GM19351 (cell line): ENCODE measurements around the gene BMP3.
"Not testable (repeated sequence)": the region's sequence is repeated elsewhere in the genome, so short reads cannot be mapped to it uniquely, and the experiment has no call there.

Source experiments
- ATAC-seq: cut with Tn5 transposase; IDR thresholded peaks from one replicate; pipeline ENCODE4 v1.9.1; 2021; ENCODE audit warnings: mild to moderate bottlenecking, moderate library complexity; ENCODE audit not compliant: unreplicated experiment

The BMP3 gene, protein sequence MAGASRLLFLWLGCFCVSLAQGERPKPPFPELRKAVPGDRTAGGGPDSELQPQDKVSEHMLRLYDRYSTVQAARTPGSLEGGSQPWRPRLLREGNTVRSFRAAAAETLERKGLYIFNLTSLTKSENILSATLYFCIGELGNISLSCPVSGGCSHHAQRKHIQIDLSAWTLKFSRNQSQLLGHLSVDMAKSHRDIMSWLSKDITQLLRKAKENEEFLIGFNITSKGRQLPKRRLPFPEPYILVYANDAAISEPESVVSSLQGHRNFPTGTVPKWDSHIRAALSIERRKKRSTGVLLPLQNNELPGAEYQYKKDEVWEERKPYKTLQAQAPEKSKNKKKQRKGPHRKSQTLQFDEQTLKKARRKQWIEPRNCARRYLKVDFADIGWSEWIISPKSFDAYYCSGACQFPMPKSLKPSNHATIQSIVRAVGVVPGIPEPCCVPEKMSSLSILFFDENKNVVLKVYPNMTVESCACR

DNA sequence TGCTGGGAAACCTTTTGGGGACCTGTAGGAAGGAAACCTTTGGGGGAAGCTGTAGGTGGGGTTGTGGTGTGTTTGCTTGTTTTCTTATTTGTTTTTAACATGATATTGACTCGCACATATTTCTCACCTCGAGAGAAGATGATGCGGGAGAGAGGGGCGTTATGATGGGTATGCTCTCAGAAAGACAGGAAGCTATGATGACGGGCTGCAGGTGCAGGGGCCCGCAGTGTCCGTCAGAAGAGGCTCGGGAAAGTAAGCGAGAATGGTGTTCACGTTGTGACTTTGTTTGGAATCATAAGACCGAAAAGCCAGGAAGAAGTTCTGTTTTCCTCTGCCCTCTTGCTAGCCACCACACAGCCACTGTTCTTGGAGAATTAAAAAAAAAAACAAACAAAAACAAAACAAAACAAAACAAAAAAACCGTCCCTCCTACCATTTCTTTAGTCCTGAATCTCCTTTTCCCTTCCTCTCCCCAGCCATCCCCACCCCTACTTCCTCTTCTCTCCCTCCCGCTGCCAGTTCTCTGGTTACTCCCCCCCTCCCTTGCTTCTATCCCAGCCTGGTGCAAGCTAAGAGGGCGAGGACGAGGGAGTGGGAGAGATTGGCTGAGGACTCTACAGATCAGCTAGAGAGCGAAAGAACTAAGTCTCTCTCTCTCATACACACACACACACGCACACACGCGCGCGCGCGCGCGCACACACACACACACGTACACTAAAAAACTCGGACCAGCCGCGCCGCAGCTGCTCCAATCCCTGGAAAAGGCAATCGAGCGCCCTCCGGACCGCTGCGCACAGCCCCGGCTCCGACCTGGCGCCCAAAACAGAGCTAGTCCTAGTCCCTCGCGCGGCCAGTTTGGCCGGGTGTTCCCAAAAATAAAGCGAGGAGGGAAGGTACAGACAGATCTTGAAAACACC lies at the start of gene BMP3:
TSS of gene BMP3 (plus strand) at position 648 of the 920 bp plus-strand sequence. CDS start 577 bp downstream, outside the sequence.
- ATAC-seq = peak; percentile 28

DNA sequence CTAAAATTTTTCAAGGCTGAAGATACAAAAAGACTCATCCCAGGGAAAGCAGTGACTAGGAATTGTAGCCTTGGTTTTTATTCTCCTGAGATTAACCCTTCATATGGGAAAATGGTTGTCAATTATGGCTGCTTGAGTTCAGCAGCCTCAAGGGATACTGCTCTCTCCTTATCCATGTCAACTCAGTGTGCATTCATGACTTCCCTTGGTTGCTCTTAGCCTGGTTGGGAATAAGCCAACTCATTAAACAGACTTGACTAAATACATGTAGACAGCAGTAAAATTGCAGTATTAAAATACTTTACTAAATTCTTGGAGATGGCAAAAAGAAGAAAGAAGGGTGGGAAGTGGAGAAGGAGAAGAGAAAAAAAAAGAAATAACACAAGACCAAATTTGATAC lies 44.5 kb upstream of the BMP3 start:
- no peak for ATAC-seq

DNA sequence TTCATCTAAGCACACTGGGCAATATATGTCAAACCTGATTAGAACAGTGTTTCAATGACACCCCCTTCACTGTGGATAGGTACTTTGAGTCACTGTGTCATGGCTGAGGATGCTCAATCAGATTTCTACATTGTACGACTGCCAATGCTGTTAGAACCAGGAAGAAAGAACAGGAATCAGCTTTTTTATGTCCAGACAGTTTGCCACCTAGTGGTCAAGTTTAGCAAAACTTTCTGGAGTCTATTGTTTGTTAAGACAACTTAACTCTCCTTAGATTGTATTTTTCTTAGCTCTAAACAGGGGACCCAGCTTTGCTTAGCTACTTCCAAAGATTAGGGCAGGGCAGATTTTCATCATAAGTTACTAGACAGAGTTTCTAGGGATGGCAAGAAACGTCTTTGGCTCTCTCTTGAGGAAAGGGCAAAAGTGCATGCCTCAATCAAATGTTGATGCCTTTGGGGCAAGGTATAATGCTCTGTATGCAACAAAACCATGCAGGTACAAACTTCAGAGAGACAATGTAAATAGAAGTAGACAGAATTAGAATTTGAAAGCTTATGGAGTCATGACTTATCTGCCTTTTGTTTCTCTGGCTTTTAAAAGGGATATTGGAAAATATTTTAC lies 40.5 kb upstream of the BMP3 start:
- peak; percentile 82 for ATAC-seq

DNA sequence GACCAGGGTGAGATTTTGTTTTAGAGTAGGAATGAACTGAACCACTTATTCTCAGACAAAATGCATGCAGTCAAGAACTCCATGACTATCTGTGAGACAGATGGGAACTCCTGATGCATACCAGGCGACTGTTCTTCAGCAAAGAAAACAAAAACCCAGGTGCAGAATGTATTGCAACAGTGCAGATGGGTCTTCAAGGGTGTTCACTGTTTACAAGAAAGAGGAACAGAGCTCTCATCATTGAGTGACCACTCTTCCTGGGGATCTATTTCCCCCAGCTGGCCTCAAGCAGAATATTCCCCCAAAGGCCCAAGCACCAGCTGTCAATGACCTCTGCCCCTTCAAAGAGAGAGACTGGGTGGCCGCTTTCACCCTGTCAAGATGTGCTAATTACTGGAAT lies 39.7 kb upstream of the BMP3 start:
- ATAC-seq = no peak

DNA sequence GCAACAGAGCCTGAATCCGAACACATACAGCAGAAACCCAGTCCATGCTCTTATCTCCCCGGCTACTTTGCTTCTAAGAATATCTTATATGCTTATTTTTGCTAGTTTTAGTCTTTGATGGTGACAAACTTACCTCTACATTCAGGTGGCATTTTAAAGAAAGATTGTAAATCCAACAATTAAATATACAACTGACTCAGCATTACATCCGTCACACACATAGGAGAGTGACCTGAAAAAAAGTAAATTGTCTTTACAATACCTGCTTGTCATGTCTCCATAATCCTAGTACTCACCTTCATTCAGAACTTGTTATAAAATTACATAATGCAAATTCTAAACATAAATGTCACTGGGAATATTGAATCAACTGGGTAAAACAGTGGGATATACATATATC lies 30.6 kb upstream of the BMP3 start:
- no peak for ATAC-seq

DNA sequence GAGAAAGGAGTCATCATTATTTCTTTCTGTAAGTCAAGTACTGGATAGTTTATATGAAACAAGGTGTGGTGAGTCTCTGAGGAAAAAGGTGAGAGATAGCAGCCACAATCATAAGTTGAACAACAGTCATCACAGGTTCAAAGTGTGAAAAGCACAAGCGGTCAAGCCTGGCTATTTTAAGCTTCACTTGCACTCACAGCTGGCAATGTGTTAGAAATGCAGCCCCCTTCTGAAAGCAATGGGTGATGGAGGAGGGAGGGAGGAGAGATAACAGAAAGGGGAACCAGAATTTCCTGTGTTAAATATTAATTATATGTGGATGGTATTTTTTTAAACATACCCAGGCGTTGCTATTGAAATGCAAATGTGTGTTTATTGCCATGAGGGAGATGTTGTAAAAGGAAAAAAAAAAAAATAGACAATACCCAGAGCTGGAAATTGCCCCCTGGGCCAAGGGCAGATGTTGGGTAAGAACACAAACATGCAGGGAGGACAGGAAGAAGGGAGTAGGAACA lies 26.9 kb upstream of the BMP3 start:
- ATAC-seq = peak; percentile 97

DNA sequence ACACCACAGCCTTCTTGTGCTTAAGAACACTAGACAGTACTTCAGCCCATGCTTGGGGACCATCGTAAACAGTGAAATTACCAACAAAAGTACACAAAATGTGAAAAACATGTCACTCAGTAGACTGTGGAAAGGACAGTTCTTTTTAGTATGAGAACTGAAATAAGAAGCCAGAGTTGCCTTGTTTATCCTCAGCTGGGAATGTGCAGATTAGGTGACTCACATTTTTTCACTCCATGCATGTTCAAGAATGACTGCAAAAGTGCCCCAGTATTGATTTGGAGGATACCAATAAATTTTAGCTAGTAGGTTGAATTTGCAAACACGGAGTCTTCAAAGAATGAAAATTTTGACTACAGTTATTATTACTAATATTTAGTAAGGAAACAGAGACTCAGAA lies 23.1 kb upstream of the BMP3 start:
- no peak for ATAC-seq

DNA sequence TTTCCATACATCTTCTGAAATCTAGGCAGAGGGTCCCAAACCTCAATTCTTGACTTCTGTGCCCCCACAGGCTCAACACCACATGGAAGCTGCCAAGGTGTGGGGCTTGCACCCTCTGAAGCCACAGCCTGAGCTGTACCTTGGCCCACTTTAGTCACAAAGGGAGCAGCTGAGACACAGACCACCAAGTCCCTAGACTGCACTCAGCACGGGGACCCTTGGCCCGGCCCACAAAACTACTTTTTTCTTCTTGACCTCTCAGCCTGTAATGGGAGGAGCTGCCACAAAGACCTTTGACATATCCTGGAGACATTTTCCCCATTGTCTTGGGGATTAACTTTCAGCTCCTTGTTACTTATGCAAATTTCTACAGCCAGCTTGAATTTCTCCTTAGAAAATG lies 13.9 kb upstream of the BMP3 start:
- not testable (repeated sequence) for ATAC-seq

DNA sequence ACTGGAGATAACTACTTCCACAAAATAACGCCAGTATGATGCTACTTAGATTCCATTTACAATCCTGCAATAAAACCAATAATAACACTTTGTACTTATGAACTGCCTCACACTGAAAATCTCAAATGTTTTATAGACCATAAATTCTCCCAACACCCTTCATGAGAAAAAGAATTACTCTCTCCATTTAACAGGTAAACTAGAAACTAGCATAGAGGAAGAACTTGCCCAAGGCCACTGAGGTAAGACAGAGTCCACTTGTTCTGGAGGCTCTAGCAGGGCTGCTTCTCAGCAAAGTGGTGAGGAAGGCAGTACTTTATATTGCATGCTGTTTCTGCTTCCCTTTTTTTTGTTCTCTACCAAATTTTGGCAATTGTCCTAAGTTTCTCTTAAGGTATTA lies 11.5 kb upstream of the BMP3 start:
- ATAC-seq = no peak

DNA sequence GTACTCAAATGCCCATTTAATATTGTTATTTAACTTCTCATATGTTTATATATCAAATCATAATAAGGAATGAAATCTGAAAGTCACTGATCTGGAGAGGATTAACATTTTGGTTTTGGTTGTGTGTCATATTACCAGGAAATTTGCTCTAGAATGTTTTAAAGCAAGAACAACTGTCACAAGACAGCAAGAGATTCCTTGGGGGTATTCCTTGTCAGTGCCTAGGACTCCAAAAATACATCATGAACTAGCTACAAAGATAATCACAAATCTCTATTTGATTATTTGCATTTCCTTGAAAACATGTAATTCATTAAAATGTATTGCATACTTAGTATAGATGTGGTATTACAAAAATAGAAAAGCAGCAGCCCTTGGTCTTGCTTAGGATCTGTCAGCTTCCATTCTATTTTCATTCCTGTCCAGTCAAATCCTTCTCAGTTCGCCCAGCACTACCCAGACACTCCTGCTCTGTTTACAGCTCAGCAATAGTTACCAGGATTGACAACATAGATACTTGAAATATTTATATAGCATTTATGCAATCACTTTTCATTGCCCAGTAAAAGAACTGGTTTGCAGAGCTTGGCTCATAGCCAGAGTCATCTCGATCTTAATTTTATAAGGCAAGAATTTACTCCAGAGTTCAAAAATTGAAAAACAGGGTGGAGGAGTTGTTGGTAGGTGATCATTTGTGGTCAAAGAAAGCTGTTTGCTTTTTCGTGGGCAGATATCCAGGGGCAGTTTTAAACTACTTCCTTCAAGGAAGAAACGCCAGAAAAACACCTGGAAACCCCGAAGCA lies 9.2 kb upstream of the BMP3 start:
- ATAC-seq = no peak

DNA sequence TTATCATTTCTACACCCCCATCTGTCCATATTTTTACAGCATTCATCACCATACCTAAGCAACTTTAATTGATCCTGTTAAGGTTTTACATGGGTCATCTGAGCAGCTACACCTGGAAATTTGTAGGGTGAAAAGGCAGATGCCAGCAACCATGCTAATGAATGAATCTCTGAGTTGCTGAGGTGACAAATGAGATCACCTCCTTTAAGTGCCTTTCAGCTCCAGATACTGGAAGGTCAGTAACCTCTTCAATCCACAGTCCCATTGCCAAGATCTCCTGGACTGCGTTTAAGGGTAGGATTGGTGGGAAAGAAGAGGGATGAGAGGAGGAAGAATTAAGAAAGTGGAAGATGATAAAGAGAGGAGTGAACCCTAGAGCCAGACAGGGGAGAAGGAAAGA lies 8.5 kb upstream of the BMP3 start:
- ATAC-seq = no peak

DNA sequence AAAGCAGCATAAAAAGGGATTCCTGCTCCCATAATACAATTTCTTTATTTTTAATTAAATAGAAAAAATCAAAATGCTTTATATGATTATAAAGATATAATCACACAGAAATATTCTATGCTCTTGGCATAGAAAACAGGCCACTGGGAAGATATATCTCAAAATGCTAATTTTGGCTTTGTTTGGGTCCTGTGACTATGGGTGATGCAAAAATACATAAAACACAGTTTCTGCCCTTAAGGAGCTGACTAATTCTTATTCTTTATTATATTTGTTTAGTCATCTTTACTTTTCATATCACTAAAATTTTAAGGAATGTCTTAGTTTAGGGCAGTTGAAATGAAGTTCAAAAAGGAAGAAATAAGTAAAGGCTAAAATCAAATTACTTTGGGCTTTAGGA lies 7.0 kb upstream of the BMP3 start:
- ATAC-seq = no peak

DNA sequence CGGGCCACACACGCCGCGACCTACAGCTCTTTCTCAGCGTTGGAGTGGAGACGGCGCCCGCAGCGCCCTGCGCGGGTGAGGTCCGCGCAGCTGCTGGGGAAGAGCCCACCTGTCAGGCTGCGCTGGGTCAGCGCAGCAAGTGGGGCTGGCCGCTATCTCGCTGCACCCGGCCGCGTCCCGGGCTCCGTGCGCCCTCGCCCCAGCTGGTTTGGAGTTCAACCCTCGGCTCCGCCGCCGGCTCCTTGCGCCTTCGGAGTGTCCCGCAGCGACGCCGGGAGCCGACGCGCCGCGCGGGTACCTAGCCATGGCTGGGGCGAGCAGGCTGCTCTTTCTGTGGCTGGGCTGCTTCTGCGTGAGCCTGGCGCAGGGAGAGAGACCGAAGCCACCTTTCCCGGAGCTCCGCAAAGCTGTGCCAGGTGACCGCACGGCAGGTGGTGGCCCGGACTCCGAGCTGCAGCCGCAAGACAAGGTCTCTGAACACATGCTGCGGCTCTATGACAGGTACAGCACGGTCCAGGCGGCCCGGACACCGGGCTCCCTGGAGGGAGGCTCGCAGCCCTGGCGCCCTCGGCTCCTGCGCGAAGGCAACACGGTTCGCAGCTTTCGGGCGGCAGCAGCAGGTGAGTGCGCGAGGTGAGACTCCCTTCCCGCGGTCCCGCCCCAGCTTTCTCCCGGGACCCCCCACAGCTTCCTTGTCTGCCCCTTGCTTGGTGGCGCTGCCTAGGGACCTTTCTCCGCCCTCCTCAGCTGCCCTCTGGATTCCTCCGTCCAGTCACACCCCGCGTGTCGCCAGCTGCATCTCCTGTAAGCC lies 678 bp downstream of the BMP3 start:
- peak; percentile 36 for ATAC-seq

DNA sequence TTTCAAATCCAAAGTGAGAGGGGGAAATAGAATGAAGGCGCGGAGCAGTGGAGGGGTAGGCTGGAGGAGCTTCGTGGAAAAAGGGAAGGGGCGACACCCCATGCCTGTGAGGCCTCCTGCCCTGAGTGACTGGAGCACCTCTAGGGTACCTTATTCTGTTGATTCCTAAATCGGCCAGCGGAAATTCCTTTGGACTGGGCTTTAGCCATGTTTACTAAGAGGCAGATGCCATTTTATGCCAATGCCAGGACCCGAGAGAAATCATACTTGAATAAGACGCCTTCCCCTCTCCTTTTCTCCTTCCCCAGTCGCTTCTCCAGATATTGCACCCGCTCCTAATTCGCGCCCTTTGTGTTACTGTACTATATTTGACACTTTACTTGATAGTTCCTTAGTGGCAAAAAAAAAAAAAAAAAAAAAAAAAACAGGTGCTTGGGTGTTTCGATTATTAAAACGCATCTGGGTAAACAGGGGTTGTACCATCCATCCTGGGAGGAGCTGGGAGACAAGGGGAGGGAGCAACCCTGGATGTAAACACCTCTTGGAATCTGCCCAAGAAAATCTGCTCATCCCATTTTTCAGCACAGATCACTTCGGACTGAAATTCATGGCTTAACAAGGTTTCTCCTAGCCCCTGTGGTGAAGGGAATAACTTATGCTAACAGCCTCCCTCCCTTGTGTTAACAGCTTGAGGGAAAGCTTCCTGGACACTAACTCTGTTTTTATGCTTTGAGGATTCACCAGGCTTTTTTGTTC lies 1.5 kb downstream of the BMP3 start:
- ATAC-seq = no peak

DNA sequence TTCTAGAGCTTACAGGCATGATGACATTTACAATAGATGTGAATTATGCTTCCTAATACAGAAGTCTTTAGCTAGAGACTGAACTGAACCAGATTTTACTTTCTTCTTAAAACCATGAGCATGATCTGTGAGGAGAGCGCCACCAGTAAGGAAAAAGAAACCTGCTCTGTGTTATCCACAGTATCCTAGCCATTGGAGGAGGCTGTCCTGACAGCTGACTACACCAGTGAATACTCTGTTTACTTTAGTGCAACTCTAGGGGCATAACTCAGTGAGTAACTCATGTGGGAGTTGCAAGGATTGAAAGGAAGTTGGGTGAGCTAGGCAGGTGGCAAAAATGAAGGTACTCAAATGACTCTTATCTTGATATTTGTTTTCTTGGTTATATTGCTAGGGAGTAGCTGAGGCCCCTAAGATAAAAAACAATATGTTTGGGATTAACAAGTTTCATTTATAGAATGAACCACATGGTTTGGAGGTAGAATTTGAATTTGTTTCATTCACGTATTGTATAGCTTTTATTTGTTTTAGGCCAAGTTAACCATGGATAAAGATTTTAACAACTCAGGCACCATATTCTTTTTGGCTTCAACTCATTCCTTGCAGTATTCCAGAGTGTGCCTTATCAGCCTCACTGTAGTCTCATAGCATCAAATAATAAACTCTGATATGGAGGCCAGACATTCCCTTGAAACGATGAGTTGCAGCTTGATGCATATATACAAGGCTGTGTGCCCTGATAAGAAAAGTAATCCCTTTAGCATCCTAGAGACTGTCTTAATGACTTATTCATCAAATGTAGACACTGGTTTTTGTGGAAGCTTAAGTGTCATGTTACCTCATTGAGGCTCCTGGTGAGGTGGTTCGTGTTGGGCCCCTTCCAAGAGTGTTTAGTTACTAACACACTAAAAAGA lies 2.5 kb downstream of the BMP3 start:
- ATAC-seq = no peak

DNA sequence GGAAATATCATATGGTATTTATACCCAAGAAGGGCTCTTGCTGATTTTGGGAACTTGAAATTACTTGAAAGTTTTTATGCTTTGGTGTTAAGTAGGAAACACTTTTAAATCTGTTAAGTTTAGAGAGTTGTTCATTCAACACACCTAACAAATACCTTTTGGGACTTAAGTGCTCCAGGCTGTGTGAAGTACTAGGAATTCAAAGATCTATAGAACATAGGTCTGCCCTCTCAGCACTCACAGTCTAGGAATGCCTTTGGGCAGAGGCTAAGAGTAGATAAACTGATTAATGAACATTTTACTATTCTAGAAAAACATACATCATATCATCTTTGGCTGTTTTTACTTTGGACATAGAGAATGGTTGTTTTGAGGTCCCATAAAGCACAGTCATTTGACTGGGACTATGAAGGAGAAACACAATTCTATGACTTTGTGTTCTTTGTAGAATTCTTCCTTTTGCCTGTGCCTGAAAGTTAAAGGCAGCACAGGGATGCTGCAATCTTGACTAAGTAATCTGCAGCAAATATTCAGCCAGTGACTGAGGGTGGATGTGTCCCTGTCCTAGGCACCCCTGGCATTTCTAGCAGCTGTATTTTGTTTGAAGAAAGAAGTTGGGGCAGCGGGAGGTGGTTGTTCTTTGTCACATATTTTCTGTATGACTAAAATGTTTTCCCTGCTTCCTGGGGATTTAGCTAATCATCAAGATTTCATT lies 8.3 kb downstream of the BMP3 start:
- no peak for ATAC-seq

DNA sequence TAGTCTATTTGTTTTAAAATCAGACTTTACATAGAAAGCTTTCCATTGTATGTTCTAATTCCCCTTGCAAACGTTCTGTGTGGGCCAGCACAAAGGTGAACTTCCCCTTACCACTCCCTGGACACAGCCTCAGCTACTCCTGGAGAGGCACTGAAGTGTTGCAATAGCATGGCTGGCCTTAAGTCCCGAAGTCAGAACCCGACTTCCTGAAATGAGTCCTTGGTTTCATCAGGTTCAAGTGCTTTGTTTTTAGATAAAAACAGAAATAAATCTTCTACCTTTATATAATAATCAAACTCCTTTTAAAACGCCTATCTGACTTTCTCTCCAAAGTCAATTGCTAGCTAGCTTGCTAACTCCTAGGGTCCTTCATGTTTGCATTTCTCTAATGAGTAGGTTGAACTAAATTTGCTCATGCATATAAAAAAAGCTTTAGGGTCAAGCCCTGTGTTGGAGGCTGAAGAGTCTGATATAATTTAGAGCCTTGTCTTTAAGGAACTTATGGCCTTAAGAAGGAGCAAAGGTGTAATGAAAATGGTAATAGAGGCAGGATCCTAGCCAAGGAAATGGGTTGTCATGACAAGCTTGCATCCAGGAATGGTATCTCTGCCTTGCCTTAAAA lies 9.0 kb downstream of the BMP3 start:
- ATAC-seq = no peak
